K562 (cell line): ENCODE results near the gene TEX14. TPM values are rescaled to one million over a fixed set of nuclear protein-coding genes. Genes with fewer than 3 reads are reported as not detected.

Experiments used
- ATAC-seq: fragments of 200-7000 bp; cut with Tn5 transposase; 3 replicates; pipeline ENCODE4 v1.9.1; 2020; ENCODE audit warnings: moderate library complexity
- BruUV-seq: library from RNA; stranded (reverse); fragments of 400-500 nt; replicated peaks from 2 replicates; lab custom pipeline; 2021; lab: Mats Ljungman, UMichigan
- CTCF ChIA-PET: fragments of 300-600 bp; formaldehyde crosslinking; extraction: SDS; loops from one replicate; lab custom pipeline; 2021; ENCODE audit warnings: low intra/inter-chr PET ratio; lab: Yijun Ruan, JAX
- POLR2A ChIA-PET: fragments of 300-600, 350-650 bp; sonication (Branson Sonifier 250); formaldehyde crosslinking; extraction: SDS; loops from one replicate; lab custom pipeline; 2021; ENCODE audit warnings: antibody characterized with exemption, inconsistent platforms; lab: Yijun Ruan, JAX
- DNase-seq, 4 experiments: peaks; one replicate each; pipeline versions ENCODE4 v3.0.0 to v3.0.0-alpha.2; 2011 to 2018; ENCODE audit warnings: low spot score in 3 of 4, mixed read lengths in 3 of 4; ENCODE audit errors: extremely low read depth in 1 of 4
- FAIRE-seq: peaks from 2 replicates; lab custom pipeline; 2011; peaks lifted over from hg19 to GRCh38; lab: Jason Lieb, UNC
- H2AFZ ChIP-seq: 2 replicates; pipeline ENCODE4 v1.6.0; 2011; ENCODE audit warnings: low read depth, low read length, control low read depth, inconsistent platforms
- H3K27ac ChIP-seq: fragments of 200-600 bp; 3 replicates; pipeline ENCODE4 v1.8.0; 2011; ENCODE audit warnings: low read depth, mild to moderate bottlenecking, control low read depth, inconsistent platforms, low read length, moderate library complexity, mixed read lengths; ENCODE audit errors: extremely low read depth
- H3K27me3 ChIP-seq, 2 experiments: fragments of 300-600 bp in 1 of 2; 2 replicates in 1 of 2; 3 replicates in 1 of 2; pipeline versions ENCODE4 v1.6.0 to v1.8.0; 2011; ENCODE audit warnings: inconsistent platforms in 2 of 2, low read length in 2 of 2, mild to moderate bottlenecking in 1 of 2, mixed read lengths in 1 of 2, moderate library complexity in 1 of 2; ENCODE audit not compliant: control insufficient read depth in 2 of 2, insufficient read depth in 2 of 2
- H3K36me3 ChIP-seq: fragments of 300-600 bp; 3 replicates; pipeline ENCODE4 v1.8.0; 2011; ENCODE audit warnings: mild to moderate bottlenecking, low read length, inconsistent platforms; ENCODE audit not compliant: control insufficient read depth, insufficient read depth
- H3K4me1 ChIP-seq, 2 experiments: fragments of 200-600 bp in 1 of 2; replicated peaks in 1 of 2; 2 replicates in 1 of 2; 3 replicates in 1 of 2; pipeline versions ENCODE4 v1.5.1 to v1.8.0; 2011; ENCODE audit warnings: inconsistent platforms in 2 of 2, low read length in 2 of 2, mild to moderate bottlenecking in 1 of 2, mixed read lengths in 1 of 2, moderate library complexity in 1 of 2; ENCODE audit not compliant: control insufficient read depth in 2 of 2, insufficient read depth in 2 of 2
- H3K4me2 ChIP-seq: 2 replicates; pipeline ENCODE4 v1.6.1; 2011; ENCODE audit warnings: low read length, control low read depth, inconsistent platforms, mixed read lengths; ENCODE audit not compliant: insufficient read depth
- H3K4me3 ChIP-seq: fragments of 200-600 bp; sonication (generic), shearing (Covaris generic); 2 replicates; pipeline ENCODE4 v1.5.1; 2016; ENCODE audit warnings: control low read depth, inconsistent platforms
- H3K79me2 ChIP-seq: fragments of 200-600 bp; 3 replicates; pipeline ENCODE4 v1.8.0; 2011; ENCODE audit warnings: low read length, inconsistent platforms; ENCODE audit not compliant: control insufficient read depth, insufficient read depth
- H3K9ac ChIP-seq, 2 experiments: 2 replicates each; pipeline versions ENCODE4 v1.6.0 to v1.6.1; 2011; ENCODE audit warnings: low read depth in 2 of 2, low read length in 2 of 2, control low read depth in 1 of 2, inconsistent platforms in 1 of 2, mild to moderate bottlenecking in 1 of 2, mixed read lengths in 1 of 2; ENCODE audit not compliant: insufficient read depth in 1 of 2
- H3K9me1 ChIP-seq: one replicate; pipeline ENCODE4 v1.6.0; 2011; ENCODE audit warnings: inconsistent platforms, mild to moderate bottlenecking, low read length, moderate library complexity; ENCODE audit not compliant: control insufficient read depth, insufficient read depth
- H3K9me3 ChIP-seq: replicated peaks from 2 replicates; pipeline ENCODE4 v1.5.1; 2011; ENCODE audit warnings: low read depth, low read length, inconsistent platforms; ENCODE audit not compliant: control insufficient read depth, insufficient read depth
- H4K20me1 ChIP-seq: replicated peaks from 2 replicates; pipeline ENCODE4 v1.6.1; 2011; ENCODE audit warnings: low read length, inconsistent platforms, mixed read lengths; ENCODE audit not compliant: control insufficient read depth, insufficient read depth
- COPS2 ChIP-seq: fragments of 450-650 bp; conservative IDR thresholded peaks from 2 replicates; pipeline ENCODE4 v1.6.1; 2016; ENCODE audit warnings: mild to moderate bottlenecking, moderate library complexity
- EHMT2 ChIP-seq: fragments of 450-650 bp; IDR thresholded peaks from 2 replicates; pipeline ENCODE4 v1.6.1; 2018; ENCODE audit warnings: antibody characterized with exemption
- FOSL1 ChIP-seq: fragments of 200-800 bp; sonication (Bioruptor generic); conservative IDR thresholded peaks from 2 replicates; pipeline ENCODE4 v1.6.1; 2016; ENCODE audit warnings: missing genetic modification characterization, missing compliant biosample characterization
- NFYB ChIP-seq: IDR thresholded peaks from 2 replicates; pipeline ENCODE4 v1.6.1; 2011; ENCODE audit warnings: mild to moderate bottlenecking, moderate library complexity; ENCODE audit not compliant: insufficient read length; ENCODE audit errors: extremely low read depth
- SNRNP70 ChIP-seq: fragments of 200-400 bp; formaldehyde crosslinking; optimal IDR thresholded peaks from 2 replicates; pipeline ENCODE3; 2017; ENCODE audit warnings: low read depth, low read length
- TCF3 ChIP-seq: sonication (generic); formaldehyde crosslinking; IDR thresholded peaks from 2 replicates; pipeline ENCODE4 v1.4.0; 2020; ENCODE audit warnings: mild to moderate bottlenecking, missing genetic modification reagents
- TSC22D4 ChIP-seq: fragments of 450-650 bp; IDR thresholded peaks from 2 replicates; pipeline ENCODE4 v1.6.1; 2016; ENCODE audit warnings: missing genetic modification characterization, missing biosample characterization, control low read depth
- WGBS: fragments of 100-300 bp; shearing (Covaris generic); methylation state at CpG from one replicate; pipeline ENCODE4 v1.1.6; 2016; ENCODE audit warnings: low coverage, mixed read lengths; ENCODE audit not compliant: insufficient coverage; ENCODE audit errors: missing lambda C conversion rate; 5-methylcytosine and 5-hydroxymethylcytosine counted together
- in situ Hi-C: fragments of 300-500 bp; cut with MboI; formaldehyde crosslinking; loops from 4 replicates; pipeline ENCODE4 v1.15.0; 2018; ENCODE audit warnings: inconsistent platforms, mixed read lengths
- intact Hi-C: fragments of 100-400 bp; cut with micrococcal nuclease; formaldehyde crosslinking; loops from 2 replicates; pipeline ENCODE4 v1.14.2; 2022
- polyA plus RNA-seq, 8 experiments: library from polyadenylated mRNA; depleted of rRNA in 4 of 8; stranded (reverse) in 5 of 8; unstranded in 3 of 8; fragments of >200 nt; fragmentation: Nextera tagmentation in 2 of 8; fragmentation: Illumina TruSeq in 1 of 8; extraction: Ambion mirVana in 2 of 8; extraction: Trizol in 1 of 8; gene quantifications; 2 replicates each; pipeline versions ENCODE4 v1.2.1 to v1.2.3, GENCODE V29; 2011 to 2014; ENCODE audit warnings: inconsistent platforms in 1 of 8, missing spikeins in 1 of 8
- total RNA-seq, 7 experiments: library from RNA; depleted of rRNA in 6 of 7; stranded (reverse); fragments of >200 nt in 6 of 7; fragmentation: Illumina TruSeq in 2 of 7; extraction: Trizol in 2 of 7; gene quantifications; 2 replicates each; pipeline versions ENCODE4 v1.2.1 to v1.2.3, GENCODE V29; 2011 to 2021; ENCODE audit warnings: low replicate concordance in 1 of 7
- TF ChIP-seq, protein P1 (sequence below): fragments of 250-450 bp; sonication (Bioruptor Pico); IDR thresholded peaks from 2 replicates; pipeline ENCODE4 v1.8.0; 2021; ENCODE audit warnings: moderate library complexity, mild to moderate bottlenecking, inconsistent platforms
- TF ChIP-seq, protein P2 (sequence below): sonication (generic); formaldehyde crosslinking; IDR thresholded peaks from 2 replicates; pipeline ENCODE4 v1.8.0; 2022; ENCODE audit warnings: missing genetic modification reagents, mild to moderate bottlenecking, borderline replicate concordance

Gene TEX14
- total and polyA plus RNA-seq, 9 of the 15 experiments (the other 6 are each of a cell fraction or from before 2014, with no cell fraction given), result 0.05 to 0.12 (median 0.09) TPM; not detected in 1

DNA sequence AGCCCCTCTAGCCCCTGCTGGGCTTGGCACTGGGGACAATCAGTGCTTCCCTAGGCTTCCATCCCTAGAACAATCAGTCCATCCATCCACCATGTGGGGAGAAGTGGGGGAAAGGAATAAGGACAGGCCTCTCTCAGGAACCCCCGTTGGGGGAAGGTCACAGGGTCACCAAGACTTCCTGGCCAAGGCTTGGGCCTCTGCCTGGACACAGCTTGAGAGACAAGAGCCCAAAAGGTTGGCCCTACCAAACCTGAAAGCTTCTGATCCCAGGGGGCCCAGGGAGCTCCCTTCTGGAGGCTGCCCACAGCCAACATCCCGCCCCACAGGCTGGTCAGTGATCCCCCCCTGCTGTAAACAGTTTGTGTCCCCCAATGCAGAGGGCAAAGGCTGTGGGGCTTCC is 161.2 kb downstream of the TEX14 start:
- no peaks in the 10 kb centered on the region; a peak in 2 of 5 replicates for H3K27me3 ChIP-seq
- H3K27ac ChIP-seq, result no peak overlapping the region
- no peak overlapping the region for H3K4me2 ChIP-seq
- WGBS, result 17% methylated on average over 2 of the region's 2 CpGs
- H3K9me1 ChIP-seq, result no peaks in the 10 kb centered on the region
- peaks cover 7 to 16% of the 10 kb centered on the region in 2 experiments; a peak in 4 of 5 replicates for H3K4me1 ChIP-seq
- no peaks in the 10 kb centered on the region for H3K79me2 ChIP-seq
- H3K9me3 ChIP-seq, result no peaks in the 10 kb centered on the region
- no peak for TF ChIP-seq SNRNP70
- TF ChIP-seq EHMT2, result no peak
- TF ChIP-seq TSC22D4 (tag), result no peak
- no peak for TF ChIP-seq FOSL1 (tag)
- TF ChIP-seq, protein P1, sequence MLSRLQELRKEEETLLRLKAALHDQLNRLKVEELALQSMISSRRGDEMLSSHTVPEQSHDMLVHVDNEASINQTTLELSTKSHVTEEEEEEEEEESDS (CRISPR knock-in tag), result no peak
- TF ChIP-seq COPS2, result no peak
- H3K9ac ChIP-seq, result no peak overlapping the region
- intact Hi-C loops, result no loop called here
- H3K4me3 ChIP-seq, result no peak overlapping the region
- BruUV-seq, result no TSS peak
- H2AFZ ChIP-seq, result no peak overlapping the region
- peaks cover 4% of the 10 kb centered on the region for H4K20me1 ChIP-seq
- in situ Hi-C loops, result no loop called here
- CTCF ChIA-PET, result no interaction called here
- no peak for DNase-seq
- POLR2A ChIA-PET, result interaction anchor here (0.7 to 3.0 kb wide), 2 partner anchors 16 to 100 kb away, joined by 3 to 24 read pairs; partner anchors contain the start of gene MTMR4
- no peak for ATAC-seq
- no peaks in the 10 kb centered on the region for H3K36me3 ChIP-seq
- no peak for FAIRE-seq

DNA sequence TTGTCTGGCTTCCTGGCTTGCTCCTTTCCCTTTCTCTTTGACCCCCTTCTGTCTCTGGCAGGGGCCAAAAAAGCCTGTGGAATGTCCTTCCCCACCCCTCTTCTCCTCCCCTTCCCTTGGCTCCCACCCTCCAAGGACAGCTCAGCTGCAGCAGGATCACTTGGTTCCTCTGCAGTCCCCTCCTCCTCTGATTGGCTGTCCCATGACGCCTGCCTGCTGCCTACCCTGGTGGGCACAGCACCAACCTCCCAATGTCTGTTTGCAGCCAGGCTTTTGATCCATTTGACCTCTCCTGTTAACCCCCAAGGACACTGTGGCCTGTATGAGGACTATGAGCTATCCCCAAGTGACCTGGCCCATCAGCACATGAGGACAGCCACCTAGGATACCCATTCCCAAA is 162.6 kb downstream of the TEX14 start:
- FAIRE-seq, result no peak
- H3K9me1 ChIP-seq, result no peaks in the 10 kb centered on the region
- peaks cover 2 to 16% of the 10 kb centered on the region in 2 experiments; a peak in 4 of 5 replicates for H3K4me1 ChIP-seq
- TF ChIP-seq NFYB (peak; percentile 12), TCF3 (CRISPR knock-in tag) (no peak)
- TF ChIP-seq, protein P2, sequence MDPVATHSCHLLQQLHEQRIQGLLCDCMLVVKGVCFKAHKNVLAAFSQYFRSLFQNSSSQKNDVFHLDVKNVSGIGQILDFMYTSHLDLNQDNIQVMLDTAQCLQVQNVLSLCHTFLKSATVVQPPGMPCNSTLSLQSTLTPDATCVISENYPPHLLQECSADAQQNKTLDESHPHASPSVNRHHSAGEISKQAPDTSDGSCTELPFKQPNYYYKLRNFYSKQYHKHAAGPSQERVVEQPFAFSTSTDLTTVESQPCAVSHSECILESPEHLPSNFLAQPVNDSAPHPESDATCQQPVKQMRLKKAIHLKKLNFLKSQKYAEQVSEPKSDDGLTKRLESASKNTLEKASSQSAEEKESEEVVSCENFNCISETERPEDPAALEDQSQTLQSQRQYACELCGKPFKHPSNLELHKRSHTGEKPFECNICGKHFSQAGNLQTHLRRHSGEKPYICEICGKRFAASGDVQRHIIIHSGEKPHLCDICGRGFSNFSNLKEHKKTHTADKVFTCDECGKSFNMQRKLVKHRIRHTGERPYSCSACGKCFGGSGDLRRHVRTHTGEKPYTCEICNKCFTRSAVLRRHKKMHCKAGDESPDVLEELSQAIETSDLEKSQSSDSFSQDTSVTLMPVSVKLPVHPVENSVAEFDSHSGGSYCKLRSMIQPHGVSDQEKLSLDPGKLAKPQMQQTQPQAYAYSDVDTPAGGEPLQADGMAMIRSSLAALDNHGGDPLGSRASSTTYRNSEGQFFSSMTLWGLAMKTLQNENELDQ (CRISPR knock-in tag), result no peak
- intact Hi-C loops, result no loop called here
- BruUV-seq, result no TSS peak
- 13% methylated on average over 1 of the region's 1 CpG for whole genome bisulfite sequencing
- H3K27me3 ChIP-seq, result no peaks in the 10 kb centered on the region
- H3K4me2 ChIP-seq, result no peak overlapping the region
- no peaks in the 10 kb centered on the region for H3K79me2 ChIP-seq
- H4K20me1 ChIP-seq, result peaks cover 4% of the 10 kb centered on the region
- ATAC-seq, result no peak
- H3K9ac ChIP-seq, result no peak overlapping the region
- no peak overlapping the region for H3K4me3 ChIP-seq
- H3K27ac ChIP-seq, result no peak overlapping the region
- H2AFZ ChIP-seq, result no peak overlapping the region
- in situ Hi-C loops, result no loop called here
- POLR2A ChIA-PET, result interaction anchor here (0.5 to 2.1 kb wide), 6 partner anchors 9 to 191 kb away, joined by 3 to 7 read pairs (median 5); partner anchors contain the start of gene MTMR4
- CTCF ChIA-PET, result no interaction called here
- no peaks in the 10 kb centered on the region for H3K9me3 ChIP-seq
- no peak for DNase-seq
- no peaks in the 10 kb centered on the region for H3K36me3 ChIP-seq
